ENCODE results near the gene PPM1L. TPM values are rescaled to one million over a fixed set of nuclear protein-coding genes. Genes with fewer than 3 reads are reported as not detected.

Gene PPM1L
- total RNA-seq, 2 donors from 2014 or later = 23.8 to 47.4 TPM

DNA sequence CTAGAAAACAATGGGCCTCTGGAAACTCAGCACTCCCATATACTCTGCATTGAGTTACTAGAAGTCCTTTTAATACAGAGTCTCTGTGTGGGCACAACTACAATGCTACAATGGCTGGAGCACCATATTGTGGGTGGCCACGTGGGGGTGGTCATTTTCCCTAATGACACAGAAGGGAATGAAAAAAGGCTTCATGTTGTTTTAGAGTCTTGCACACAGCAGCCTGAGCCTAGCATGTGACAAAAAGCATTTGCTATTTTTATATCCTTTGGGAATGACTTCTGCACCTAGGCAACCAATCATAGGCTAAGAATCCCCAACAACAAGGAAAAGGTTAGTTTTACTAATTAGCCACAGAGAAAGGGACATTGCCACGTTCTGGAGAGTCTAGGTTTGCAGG, 120.6 kb downstream of the PPM1L start:
- Histone ChIP-seq H3K27me3 (no peaks in the 10 kb centered on the region), H3K9me3 (no peaks in the 10 kb centered on the region), H3K4me1 (no peaks in the 10 kb centered on the region), H3K4me3 (no peak overlapping the region), H3K36me3 (no peaks in the 10 kb centered on the region), H3K27ac (no peak overlapping the region)
- TF ChIP-seq, protein P1, sequence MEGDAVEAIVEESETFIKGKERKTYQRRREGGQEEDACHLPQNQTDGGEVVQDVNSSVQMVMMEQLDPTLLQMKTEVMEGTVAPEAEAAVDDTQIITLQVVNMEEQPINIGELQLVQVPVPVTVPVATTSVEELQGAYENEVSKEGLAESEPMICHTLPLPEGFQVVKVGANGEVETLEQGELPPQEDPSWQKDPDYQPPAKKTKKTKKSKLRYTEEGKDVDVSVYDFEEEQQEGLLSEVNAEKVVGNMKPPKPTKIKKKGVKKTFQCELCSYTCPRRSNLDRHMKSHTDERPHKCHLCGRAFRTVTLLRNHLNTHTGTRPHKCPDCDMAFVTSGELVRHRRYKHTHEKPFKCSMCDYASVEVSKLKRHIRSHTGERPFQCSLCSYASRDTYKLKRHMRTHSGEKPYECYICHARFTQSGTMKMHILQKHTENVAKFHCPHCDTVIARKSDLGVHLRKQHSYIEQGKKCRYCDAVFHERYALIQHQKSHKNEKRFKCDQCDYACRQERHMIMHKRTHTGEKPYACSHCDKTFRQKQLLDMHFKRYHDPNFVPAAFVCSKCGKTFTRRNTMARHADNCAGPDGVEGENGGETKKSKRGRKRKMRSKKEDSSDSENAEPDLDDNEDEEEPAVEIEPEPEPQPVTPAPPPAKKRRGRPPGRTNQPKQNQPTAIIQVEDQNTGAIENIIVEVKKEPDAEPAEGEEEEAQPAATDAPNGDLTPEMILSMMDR (IDR thresholded peaks at IDR 0.05) = no peak
- DNase-seq (ENCODE audit: low spot score) = no peak

DNA sequence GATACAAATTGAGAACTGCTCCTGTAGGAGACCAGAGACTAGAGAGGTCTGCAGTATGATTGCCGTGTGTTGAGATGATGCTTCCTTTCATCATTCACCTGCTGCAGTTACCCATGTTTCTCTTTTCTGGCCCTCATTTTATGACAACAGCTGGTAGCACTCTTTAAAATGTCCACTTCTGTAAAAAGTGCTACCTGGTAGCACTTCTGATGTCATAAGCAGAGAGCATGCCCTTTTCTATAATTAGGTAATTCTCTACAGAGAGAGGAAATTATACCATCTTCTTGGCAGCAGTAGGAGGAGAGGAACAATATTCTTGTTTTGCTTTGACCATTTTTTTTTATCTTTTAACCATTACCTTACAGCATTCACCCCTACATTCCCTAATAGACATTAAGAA, 123.8 kb downstream of the PPM1L start:
- H3K27ac ChIP-seq = no peak overlapping the region
- DNase-seq (ENCODE audit: low spot score) = no peak
- no peaks in the 10 kb centered on the region for H3K4me1 ChIP-seq
- no peak overlapping the region for H3K4me3 ChIP-seq
- no peaks in the 10 kb centered on the region for H3K9me3 ChIP-seq
- TF ChIP-seq, protein P1 (IDR thresholded peaks at IDR 0.05) = no peak
- H3K36me3 ChIP-seq = no peaks in the 10 kb centered on the region
- H3K27me3 ChIP-seq = no peaks in the 10 kb centered on the region

DNA sequence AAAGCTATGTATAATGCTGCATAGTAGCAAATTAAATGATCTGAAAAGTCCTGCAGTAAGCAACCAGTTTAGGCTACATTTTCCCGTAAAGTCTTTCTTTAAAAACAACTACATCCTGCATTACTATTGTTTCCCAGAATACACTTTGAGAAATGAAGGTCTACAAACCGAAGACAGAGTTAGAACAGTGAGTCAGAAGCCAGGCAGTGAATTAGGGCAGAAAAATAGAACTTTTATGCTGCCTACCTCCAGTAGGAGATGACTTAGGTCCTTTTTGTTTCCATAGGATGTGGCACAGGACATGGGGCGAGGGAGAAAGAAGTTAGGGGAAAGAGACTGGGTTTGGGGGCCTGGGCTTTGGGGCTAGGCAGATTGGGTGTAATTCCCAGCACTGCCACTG, 127.3 kb downstream of the PPM1L start:
- H3K36me3 ChIP-seq = no peaks in the 10 kb centered on the region
- DNase-seq (ENCODE audit: low spot score) = no peak
- no peak overlapping the region for H3K4me3 ChIP-seq
- H3K4me1 ChIP-seq = peaks cover 0 to 10% of the 10 kb centered on the region in 2 donors
- no peak overlapping the region for H3K27ac ChIP-seq
- no peaks in the 10 kb centered on the region for H3K27me3 ChIP-seq
- no peaks in the 10 kb centered on the region for H3K9me3 ChIP-seq
- TF ChIP-seq, protein P1 (IDR thresholded peaks at IDR 0.05) = peak in 1 of 2 donors; percentile 15

DNA sequence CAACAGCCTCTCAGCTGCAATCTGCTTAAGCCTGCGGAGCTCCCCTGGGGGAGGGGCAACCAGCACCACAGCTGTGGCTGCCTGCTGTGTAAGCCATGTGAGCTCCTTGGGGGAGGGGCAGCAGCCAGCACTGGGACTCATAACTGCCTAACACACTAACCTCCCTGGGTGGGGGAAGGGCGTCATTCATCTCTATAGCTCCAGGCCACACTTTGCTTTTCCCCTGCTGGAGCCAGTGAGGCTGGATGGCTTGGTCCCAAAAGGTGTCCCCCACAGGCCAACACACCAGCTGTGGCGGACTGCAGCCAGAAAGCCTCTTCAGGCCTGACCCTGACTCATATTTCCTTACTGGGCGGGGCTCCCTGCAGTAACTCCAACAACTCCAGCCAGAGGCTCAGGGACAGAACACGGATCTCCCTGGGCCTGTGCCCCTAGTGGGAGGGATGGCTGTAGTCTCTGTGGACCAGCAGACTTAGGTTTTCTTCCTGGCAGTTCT, 129.8 kb downstream of the PPM1L start:
- peaks cover 0 to 10% of the 10 kb centered on the region in 2 donors for H3K4me1 ChIP-seq
- no peaks in the 10 kb centered on the region for H3K27me3 ChIP-seq
- no peaks in the 10 kb centered on the region for H3K9me3 ChIP-seq
- H3K27ac ChIP-seq = no peak overlapping the region
- DNase-seq (ENCODE audit: low spot score) = no peak
- TF ChIP-seq, protein P1 (IDR thresholded peaks at IDR 0.05) = no peak
- no peaks in the 10 kb centered on the region for H3K36me3 ChIP-seq
- H3K4me3 ChIP-seq = no peak overlapping the region

DNA sequence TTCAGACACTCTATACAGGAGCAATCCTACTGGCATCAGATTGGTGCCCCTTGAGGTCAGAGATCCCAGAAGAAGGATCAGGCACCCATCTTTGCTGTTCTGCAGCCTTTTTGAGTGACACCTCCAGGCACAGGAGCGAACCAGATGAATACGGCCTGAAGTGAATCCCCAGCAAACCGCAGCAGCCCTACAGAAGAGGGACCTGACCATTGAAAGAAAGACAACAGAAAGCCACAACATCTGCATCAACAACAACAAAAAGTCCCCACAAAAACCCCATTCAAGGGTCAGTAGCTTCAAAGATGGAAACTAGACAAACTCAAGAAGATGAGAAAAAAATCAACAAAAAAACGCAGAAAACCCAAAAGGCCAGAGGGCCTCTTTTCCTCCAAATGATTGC, 130.4 kb downstream of the PPM1L start:
- peaks cover 0 to 10% of the 10 kb centered on the region in 2 donors for H3K4me1 ChIP-seq
- TF ChIP-seq, protein P1 (IDR thresholded peaks at IDR 0.05) = no peak
- H3K27me3 ChIP-seq = no peaks in the 10 kb centered on the region
- DNase-seq (ENCODE audit: low spot score) = no peak
- no peak overlapping the region for H3K4me3 ChIP-seq
- no peak overlapping the region for H3K27ac ChIP-seq
- no peaks in the 10 kb centered on the region for H3K36me3 ChIP-seq
- H3K9me3 ChIP-seq = no peaks in the 10 kb centered on the region

DNA sequence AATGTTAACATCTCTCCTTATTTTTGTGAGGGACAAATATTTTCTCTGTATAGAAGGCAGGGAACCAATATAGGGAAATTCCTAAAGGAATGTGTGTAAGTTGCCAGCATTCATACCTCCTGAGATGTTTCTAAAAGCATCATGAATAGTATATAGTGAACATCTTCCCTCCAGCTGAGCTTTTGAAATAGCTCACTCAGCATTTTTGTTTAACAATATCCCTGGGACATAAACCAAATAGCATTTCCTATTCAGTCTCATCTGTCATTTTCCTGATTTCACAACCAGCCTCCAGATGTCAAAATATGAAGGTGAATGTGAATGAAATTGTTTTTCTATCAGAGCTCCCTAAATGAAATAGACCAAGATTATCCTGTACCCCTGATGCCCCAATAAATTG, 137.2 kb downstream of the PPM1L start:
- DNase-seq (ENCODE audit: low spot score) = no peak
- H3K4me3 ChIP-seq = no peak overlapping the region
- TF ChIP-seq, protein P1 (IDR thresholded peaks at IDR 0.05) = no peak
- H3K27ac ChIP-seq = no peak overlapping the region
- H3K4me1 ChIP-seq = peaks cover 0 to under 1% of the 10 kb centered on the region in 2 donors
- H3K9me3 ChIP-seq = no peaks in the 10 kb centered on the region
- H3K27me3 ChIP-seq = no peaks in the 10 kb centered on the region
- no peaks in the 10 kb centered on the region for H3K36me3 ChIP-seq

Measured in right atrium auricular region (tissue), 2 donors.